Brain microvascular endothelial cell (primary cell): Measurements from ENCODE around the gene FYB1.

Experiments used
- DNase-seq: peaks from one replicate; pipeline ENCODE4 v3.0.0-alpha.2; 2020
- H3K27ac ChIP-seq: fragments of 250-450 bp; sonication (Bioruptor Pico); 2 replicates; pipeline ENCODE4 v1.5.1; 2020; ENCODE audit warnings: mild to moderate bottlenecking, moderate library complexity
- H3K27me3 ChIP-seq: fragments of 250-450 bp; sonication (Bioruptor Pico); replicated peaks from 2 replicates; pipeline ENCODE4 v1.5.1; 2020; ENCODE audit warnings: mild to moderate bottlenecking
- H3K36me3 ChIP-seq: fragments of 250-450 bp; sonication (Bioruptor Pico); replicated peaks from 2 replicates; pipeline ENCODE4 v1.5.1; 2020; ENCODE audit warnings: mild to moderate bottlenecking
- H3K4me3 ChIP-seq: 2 replicates; pipeline ENCODE4 v1.5.1; 2011; ENCODE audit warnings: low read depth, mild to moderate bottlenecking, control low read depth, low read length, moderate library complexity
- in situ Hi-C: cut with HindIII; loops from 2 replicates; pipeline ENCODE4 v1.10.0; 2017; ENCODE audit warnings: low sequenced_read_pairs, low pct_ligation_motif_present
- TF ChIP-seq, protein P1 (sequence below): IDR thresholded peaks from 2 replicates; pipeline ENCODE4 v1.5.1; 2011; ENCODE audit warnings: low read depth, mild to moderate bottlenecking, moderate library complexity, low read length, control low read depth, inconsistent platforms; ENCODE audit errors: missing control alignments

FYB1 gene

DNA sequence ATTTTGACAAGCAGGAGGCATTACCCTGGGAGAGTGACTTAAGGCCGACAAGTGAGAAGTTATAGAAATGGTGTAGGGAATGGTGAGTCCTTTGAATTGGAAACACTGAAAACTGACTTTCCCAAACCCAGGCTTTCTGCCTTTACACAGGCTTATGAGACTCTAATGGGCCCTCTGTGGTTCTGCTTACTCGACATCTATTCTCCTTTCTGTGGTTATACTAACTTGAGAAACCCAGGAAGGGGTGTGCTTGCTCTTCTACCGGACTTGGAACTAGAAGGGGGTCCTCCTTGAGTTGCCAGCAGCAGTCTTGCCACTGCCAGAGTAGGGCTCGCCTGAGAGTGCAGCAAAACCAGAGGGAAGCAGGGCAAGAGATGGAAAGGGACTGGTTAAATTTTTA, 63.3 kb downstream of the FYB1 start:
- no peak overlapping the region for H3K4me3 ChIP-seq

DNA sequence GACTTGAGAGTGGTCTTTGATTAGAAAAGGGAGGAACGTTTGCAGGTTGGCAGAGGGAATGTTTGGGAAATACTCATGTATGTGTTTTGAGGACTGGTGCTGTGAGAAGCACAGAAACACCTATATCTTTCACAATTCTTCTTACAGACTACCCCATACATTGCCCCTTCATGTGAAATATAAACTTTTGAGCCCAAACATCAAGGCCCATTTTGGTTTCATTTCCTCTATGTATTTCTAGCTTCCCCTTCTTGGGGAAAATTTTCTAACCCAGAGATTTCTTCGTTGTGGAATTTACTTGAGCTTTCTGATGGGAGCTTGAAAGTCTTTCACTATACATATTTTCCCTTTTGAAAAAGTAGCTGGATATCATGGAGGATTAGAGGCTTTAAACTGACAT, 67.6 kb downstream of the FYB1 start:
- in situ Hi-C loops = no loop called here
- H3K36me3 ChIP-seq = no peaks in the 10 kb centered on the region
- H3K4me3 ChIP-seq = no peak overlapping the region
- H3K27me3 ChIP-seq = no peaks in the 10 kb centered on the region
- DNase-seq = no peak
- H3K27ac ChIP-seq = no peak overlapping the region
- TF ChIP-seq, protein P1, sequence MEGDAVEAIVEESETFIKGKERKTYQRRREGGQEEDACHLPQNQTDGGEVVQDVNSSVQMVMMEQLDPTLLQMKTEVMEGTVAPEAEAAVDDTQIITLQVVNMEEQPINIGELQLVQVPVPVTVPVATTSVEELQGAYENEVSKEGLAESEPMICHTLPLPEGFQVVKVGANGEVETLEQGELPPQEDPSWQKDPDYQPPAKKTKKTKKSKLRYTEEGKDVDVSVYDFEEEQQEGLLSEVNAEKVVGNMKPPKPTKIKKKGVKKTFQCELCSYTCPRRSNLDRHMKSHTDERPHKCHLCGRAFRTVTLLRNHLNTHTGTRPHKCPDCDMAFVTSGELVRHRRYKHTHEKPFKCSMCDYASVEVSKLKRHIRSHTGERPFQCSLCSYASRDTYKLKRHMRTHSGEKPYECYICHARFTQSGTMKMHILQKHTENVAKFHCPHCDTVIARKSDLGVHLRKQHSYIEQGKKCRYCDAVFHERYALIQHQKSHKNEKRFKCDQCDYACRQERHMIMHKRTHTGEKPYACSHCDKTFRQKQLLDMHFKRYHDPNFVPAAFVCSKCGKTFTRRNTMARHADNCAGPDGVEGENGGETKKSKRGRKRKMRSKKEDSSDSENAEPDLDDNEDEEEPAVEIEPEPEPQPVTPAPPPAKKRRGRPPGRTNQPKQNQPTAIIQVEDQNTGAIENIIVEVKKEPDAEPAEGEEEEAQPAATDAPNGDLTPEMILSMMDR = no peak

More for the DNA sequence above, 63.3 kb downstream of the FYB1 start:
- TF ChIP-seq, protein P1 = no peak
- no peak for DNase-seq
- Histone ChIP-seq H3K36me3 (no peaks in the 10 kb centered on the region), H3K27ac (no peak overlapping the region), H3K27me3 (no peaks in the 10 kb centered on the region)
- in situ Hi-C loops = no loop called here

DNA sequence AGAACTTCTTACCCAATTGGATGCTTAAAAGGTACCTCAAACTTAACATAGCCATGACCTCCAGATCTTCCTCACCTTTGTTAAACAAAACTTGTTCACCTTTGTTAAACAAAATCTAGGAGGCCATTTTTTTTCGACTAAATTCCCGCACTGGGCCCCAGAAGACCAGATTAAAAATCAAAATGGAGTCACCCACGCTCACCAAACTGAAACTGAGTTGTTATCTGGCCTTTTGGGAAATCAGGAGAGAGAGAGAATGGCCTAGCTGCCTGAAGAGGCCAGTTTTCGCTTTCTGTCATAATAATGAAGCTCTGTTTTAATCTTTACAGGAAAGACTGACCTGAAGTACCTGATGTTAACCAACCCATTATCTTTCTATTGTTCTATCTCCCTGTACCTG, 69.4 kb downstream of the FYB1 start:
- in situ Hi-C loops = no loop called here

GRCh38 chr5:39148983-39149534, 70.3 kb downstream of the FYB1 start:
- in situ Hi-C loops = no loop called here
- no peak for DNase-seq
- Histone ChIP-seq H3K36me3 (no peaks in the 10 kb centered on the region), H3K27me3 (no peaks in the 10 kb centered on the region), H3K4me3 (no peak overlapping the region), H3K27ac (no peak overlapping the region)
- TF ChIP-seq, protein P1 = peak; percentile 29

More for the DNA sequence above, 69.4 kb downstream of the FYB1 start:
- TF ChIP-seq, protein P1 = no peak
- Histone ChIP-seq H3K27ac (no peak overlapping the region), H3K27me3 (no peaks in the 10 kb centered on the region), H3K4me3 (no peak overlapping the region), H3K36me3 (no peaks in the 10 kb centered on the region)
- no peak for DNase-seq

DNA sequence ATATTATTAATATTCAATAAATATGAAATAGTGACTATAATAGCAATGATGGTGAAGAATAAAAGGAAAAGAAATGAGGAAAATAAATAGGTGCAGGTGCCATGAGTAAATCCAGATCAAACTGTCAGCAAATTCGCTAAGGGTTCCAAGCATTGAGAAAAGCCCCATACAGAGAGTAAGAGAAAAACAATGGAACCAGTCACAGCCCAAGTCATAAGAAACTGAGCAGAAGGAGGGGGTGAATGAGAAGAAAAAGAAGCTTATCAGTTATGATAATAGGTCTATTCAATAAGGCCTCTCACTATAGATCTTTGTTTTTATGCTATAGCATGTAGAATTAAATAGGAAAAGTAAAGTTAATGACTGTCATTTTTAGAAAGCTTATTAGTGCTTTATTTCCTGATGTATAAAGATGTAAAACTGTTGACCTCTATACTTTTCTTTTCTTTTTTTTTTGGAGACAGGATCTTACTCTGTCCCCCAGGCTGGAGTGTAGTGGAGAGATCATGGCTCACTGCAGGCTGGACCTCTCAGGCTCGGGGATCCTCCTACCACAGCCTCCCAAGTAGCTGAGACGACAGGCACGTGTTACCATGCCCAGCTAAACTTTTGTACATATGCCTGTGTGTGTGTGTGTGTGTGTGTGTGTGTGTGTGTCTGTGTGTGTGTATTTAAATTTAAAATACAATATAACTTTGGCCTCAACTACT, 72.4 kb downstream of the FYB1 start:
- H3K36me3 ChIP-seq = no peaks in the 10 kb centered on the region
- DNase-seq = no peak
- no peak overlapping the region for H3K27ac ChIP-seq
- in situ Hi-C loops = no loop called here
- TF ChIP-seq, protein P1 = no peak
- no peak overlapping the region for H3K4me3 ChIP-seq
- H3K27me3 ChIP-seq = no peaks in the 10 kb centered on the region
